PFSK-1 (cell line): ENCODE data around the gene PIK3C2B.

Experiments used
- FOXP2 ChIP-seq: optimal IDR thresholded peaks from 2 replicates; pipeline ENCODE3; 2011; ENCODE audit warnings: borderline replicate concordance, control low read depth, inconsistent platforms; ENCODE audit not compliant: insufficient read depth; ENCODE audit errors: extremely low read length, extremely low read depth
- POLR2AphosphoS5 ChIP-seq: IDR thresholded peaks from 2 replicates; pipeline ENCODE4 v1.6.1; 2012; ENCODE audit warnings: low read depth, mild to moderate bottlenecking, control low read depth, low read length, moderate library complexity
- REST ChIP-seq, 2 experiments: IDR thresholded peaks; 2 replicates each; pipeline versions ENCODE4 v1.6.1 to v1.8.0; 2011 to 2012; ENCODE audit warnings: low read depth in 2 of 2, low read length in 2 of 2, control low read depth in 1 of 2, inconsistent platforms in 1 of 2, mild to moderate bottlenecking in 1 of 2, moderate library complexity in 1 of 2; ENCODE audit not compliant: insufficient read depth in 1 of 2
- SIN3A ChIP-seq: IDR thresholded peaks from 2 replicates; pipeline ENCODE4 v1.6.1; 2012; ENCODE audit warnings: mild to moderate bottlenecking, low read length, moderate library complexity, borderline replicate concordance; ENCODE audit not compliant: insufficient read depth
- TAF1 ChIP-seq: IDR thresholded peaks from 2 replicates; pipeline ENCODE4 v1.6.1; 2012; ENCODE audit warnings: low read length, control low read depth, borderline replicate concordance; ENCODE audit not compliant: insufficient read depth

PIK3C2B gene

DNA sequence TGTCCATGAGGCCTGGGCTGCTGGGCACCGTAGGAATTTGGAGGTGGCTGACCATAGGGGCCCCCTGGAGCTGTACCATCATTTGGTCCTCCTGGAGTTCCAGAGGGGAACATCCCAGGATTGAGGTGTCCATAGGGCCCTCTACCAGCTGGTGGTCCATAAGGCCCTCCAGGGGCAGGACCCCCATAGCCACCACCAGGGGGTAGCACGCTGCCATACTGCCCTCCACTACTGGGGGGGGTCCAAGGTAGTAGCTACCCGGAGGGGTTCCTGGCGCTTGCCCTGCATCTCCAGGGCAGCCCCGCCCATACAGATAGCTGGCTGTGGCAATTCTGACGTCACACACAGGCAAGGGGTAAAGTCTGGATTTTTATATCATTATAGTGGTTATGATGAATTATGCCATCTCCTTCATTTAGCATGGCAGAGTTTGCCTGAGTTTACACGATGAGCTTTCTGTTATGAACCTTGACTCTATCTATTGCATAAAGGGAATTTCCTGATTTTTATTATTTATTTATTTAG, 34.8 kb upstream of the PIK3C2B start:
- TF ChIP-seq REST (IDR thresholded peaks at IDR 0.05; ENCODE audit: insufficient read depth in 1 of 2, low read depth in 2 of 2, low read length in 2 of 2) (no peak), FOXP2 (no peak), TAF1 (no peak), POLR2AphosphoS5 (no peak), SIN3A (no peak)

GRCh38 chr1:204528677-204529076, 34.1 kb upstream of the PIK3C2B start:
- TF ChIP-seq SIN3A (no peak), FOXP2 (no peak), TAF1 (no peak), POLR2AphosphoS5 (no peak), REST (IDR thresholded peaks at IDR 0.05; ENCODE audit: insufficient read depth in 1 of 2, low read depth in 2 of 2, low read length in 2 of 2) (no peak)

DNA sequence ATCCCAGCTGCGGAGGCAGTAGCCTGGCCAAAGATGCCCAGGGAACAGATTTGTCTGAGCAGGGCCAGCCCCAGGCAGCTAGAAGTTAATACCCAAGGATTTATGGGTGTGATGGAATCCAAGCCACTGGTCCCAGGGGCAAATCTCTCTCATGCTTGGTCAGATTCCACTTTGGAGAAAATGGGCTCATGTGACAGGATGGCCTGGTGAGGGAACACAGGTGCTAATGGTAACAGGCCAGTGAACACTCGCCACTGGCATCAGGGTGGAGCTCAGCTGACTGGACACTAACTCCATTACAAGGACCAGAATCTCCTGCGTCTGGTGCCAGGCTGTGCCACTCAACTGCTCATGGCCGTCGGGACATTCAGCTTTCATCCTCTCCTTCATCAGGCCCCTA, 33.6 kb upstream of the PIK3C2B start:
- TF ChIP-seq REST (IDR thresholded peaks at IDR 0.05; ENCODE audit: insufficient read depth in 1 of 2, low read depth in 2 of 2, low read length in 2 of 2) (no peak), SIN3A (no peak), POLR2AphosphoS5 (no peak), FOXP2 (no peak), TAF1 (no peak)

- TF ChIP-seq FOXP2 (no peak), TAF1 (no peak), POLR2AphosphoS5 (no peak), SIN3A (no peak)
These were observed 30.4 kb upstream of the PIK3C2B start for GRCh38 chr1:204524986-204525385.

DNA sequence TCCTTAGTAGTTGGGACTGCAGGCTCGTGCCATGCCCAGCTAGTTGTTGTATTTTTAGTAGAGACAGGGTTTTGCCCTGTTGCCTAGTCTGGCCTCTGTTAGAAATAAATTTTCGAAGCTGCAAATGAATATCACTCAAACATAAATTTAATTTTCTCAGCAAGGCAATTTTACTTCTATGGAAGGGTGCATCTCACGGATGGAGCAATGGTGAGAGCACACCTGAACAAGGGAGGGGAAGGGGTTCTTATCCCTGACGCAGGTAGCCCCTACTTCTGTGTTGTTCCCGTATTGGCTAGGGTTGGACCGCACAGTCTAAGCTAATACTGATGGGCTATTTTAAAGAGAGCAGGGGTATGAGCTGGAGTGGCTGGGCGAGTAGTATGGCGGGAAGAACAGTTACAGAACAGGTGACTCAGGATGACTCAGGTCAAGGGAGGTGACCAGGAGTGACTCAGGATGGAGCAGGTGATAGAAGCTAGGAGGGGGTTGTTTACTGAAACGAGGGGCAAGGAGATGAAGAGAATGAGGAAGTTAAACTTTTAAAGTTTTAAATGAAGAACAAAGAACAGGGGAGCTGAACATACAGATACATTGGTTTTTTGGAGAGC, 29.1 kb upstream of the PIK3C2B start:
- TF ChIP-seq POLR2AphosphoS5: no peak
- TF ChIP-seq REST (IDR thresholded peaks at IDR 0.05; ENCODE audit: insufficient read depth in 1 of 2, low read depth in 2 of 2, low read length in 2 of 2): no peak
- no peak for TF ChIP-seq FOXP2
- TF ChIP-seq SIN3A: no peak
